Gastroesophageal sphincter (tissue), 4 donors: ENCODE data around the gene MTNR1A. TPM values are rescaled to one million over a fixed set of nuclear protein-coding genes. Genes with fewer than 3 reads are reported as not detected.

Experiments used
- ATAC-seq: fragments of 150-250 bp; one replicate; pipeline ENCODE4 v1.9.1; 2016; ENCODE audit warnings: mild to moderate bottlenecking, moderate library complexity
- H3K27ac ChIP-seq, 4 donors: fragments of 200-600 bp; sonication (generic) in 3 of 4; 1 replicate in 3 of 4; 2 replicates in 1 of 4; pipeline ENCODE4 v1.5.1; 2016 to 2019
- H3K27me3 ChIP-seq: fragments of 200-600 bp; sonication (generic); one replicate; pipeline ENCODE4 v1.5.1; 2019
- H3K36me3 ChIP-seq, 2 donors: fragments of 200-600 bp; sonication (generic); one replicate each; pipeline ENCODE4 v1.5.1; 2019; ENCODE audit warnings: control low read depth in 1 of 2
- H3K4me1 ChIP-seq, 3 donors: fragments of 200-600 bp; sonication (generic); 1 replicate in 2 of 3; 2 replicates in 1 of 3; pipeline ENCODE4 v1.5.1; 2016 to 2019; ENCODE audit warnings: control low read depth in 2 of 3
- H3K4me3 ChIP-seq, 2 donors: fragments of 200-600 bp; sonication (generic); one replicate each; pipeline ENCODE4 v1.5.1; 2019; ENCODE audit warnings: mild to moderate bottlenecking in 1 of 2, moderate library complexity in 1 of 2
- H3K9me3 ChIP-seq, 3 donors: fragments of 200-600 bp; sonication (generic); one replicate each; pipeline ENCODE4 v1.5.1; 2017 to 2019; ENCODE audit warnings: control low read depth in 2 of 3
- CTCF ChIP-seq, 4 experiments: fragments of 200-600 bp in 2 of 4; fragments of 450-650 bp in 2 of 4; sonication (generic) in 1 of 4; IDR thresholded peaks; one replicate each; pipeline ENCODE4 v1.5.1; 2017 to 2019; ENCODE audit warnings: antibody characterized with exemption in 4 of 4, mild to moderate bottlenecking in 2 of 4, moderate library complexity in 2 of 4
- EP300 ChIP-seq: sonication (generic); formaldehyde crosslinking; IDR thresholded peaks from one replicate; pipeline ENCODE4 v1.6.1; 2017; ENCODE audit warnings: antibody characterized with exemption, mild to moderate bottlenecking
- POLR2A ChIP-seq, 2 donors: fragments of 450-650 bp; IDR thresholded peaks; one replicate each; pipeline ENCODE4 v1.6.1; 2017; ENCODE audit warnings: antibody characterized with exemption in 2 of 2, mild to moderate bottlenecking in 2 of 2, moderate library complexity in 1 of 2
- POLR2AphosphoS5 ChIP-seq: sonication (generic); formaldehyde crosslinking; IDR thresholded peaks from one replicate; pipeline ENCODE4 v1.6.1; 2017; ENCODE audit warnings: antibody characterized with exemption
- WGBS, 2 donors: methylation state at CpG; one replicate each; pipeline ENCODE4 v1.1.5; 2018; ENCODE audit warnings: low coverage in 1 of 2; 5-methylcytosine and 5-hydroxymethylcytosine counted together
- total RNA-seq, 4 donors: library from RNA; depleted of rRNA; stranded (reverse); fragments of >200 nt; gene quantifications; one replicate each; pipeline ENCODE4 v1.1.0, GENCODE V29; 2016

MTNR1A gene
- total RNA-seq, 4 donors from 2014 or later: not detected

GRCh38 chr4:186569533-186570192, 14.3 kb upstream of the MTNR1A start:
- 79 to 84% methylated on average over 2 of the region's 10 CpGs for WGBS, 2 donors
- no peaks in the 10 kb centered on the region for H3K9me3 ChIP-seq
- H3K27me3 ChIP-seq: peaks cover 23% of the 10 kb centered on the region
- no peaks in the 10 kb centered on the region for H3K36me3 ChIP-seq
- no peak for TF ChIP-seq POLR2A (IDR thresholded peaks at IDR 0.05)
- TF ChIP-seq CTCF (IDR thresholded peaks at IDR 0.05): no peak
- TF ChIP-seq POLR2AphosphoS5: no peak
- TF ChIP-seq EP300: no peak
- no peak for ATAC-seq
- peak overlapping the region in 1 of 2 donors; percentile 30 for H3K4me3 ChIP-seq
- no peak overlapping the region for H3K27ac ChIP-seq
- peaks cover 0 to 11% (median 0%) of the 10 kb centered on the region in 3 donors for H3K4me1 ChIP-seq

GRCh38 chr4:186566068-186566467, 10.7 kb upstream of the MTNR1A start:
- H3K36me3 ChIP-seq: no peaks in the 10 kb centered on the region
- H3K4me3 ChIP-seq: no peak overlapping the region
- no peak overlapping the region for H3K27ac ChIP-seq
- H3K9me3 ChIP-seq: no peaks in the 10 kb centered on the region
- no peak for ATAC-seq
- peaks cover 0 to 11% (median 0%) of the 10 kb centered on the region in 3 donors for H3K4me1 ChIP-seq
- peaks cover 5% of the 10 kb centered on the region for H3K27me3 ChIP-seq
- 54 to 60% methylated on average over 5 to 7 of the region's 7 CpGs for WGBS, 2 donors
- TF ChIP-seq EP300 (no peak), POLR2A (IDR thresholded peaks at IDR 0.05) (no peak), CTCF (IDR thresholded peaks at IDR 0.05) (no peak), POLR2AphosphoS5 (no peak)

GRCh38 chr4:186563761-186564160, 8.4 kb upstream of the MTNR1A start:
- Histone ChIP-seq H3K27me3 (no peaks in the 10 kb centered on the region), H3K4me3 (no peak overlapping the region), H3K9me3 (no peaks in the 10 kb centered on the region), H3K27ac (no peak overlapping the region), H3K4me1 (no peaks in the 10 kb centered on the region), H3K36me3 (no peaks in the 10 kb centered on the region)
- no peak for ATAC-seq
- WGBS, 2 donors: 78 to 83% methylated on average over 6 to 11 of the region's 11 CpGs
- no peak for TF ChIP-seq POLR2A (IDR thresholded peaks at IDR 0.05)
- no peak for TF ChIP-seq POLR2AphosphoS5
- TF ChIP-seq CTCF (IDR thresholded peaks at IDR 0.05): no peak

GRCh38 chr4:186561748-186562147, 6.4 kb upstream of the MTNR1A start:
- Histone ChIP-seq H3K27me3 (no peaks in the 10 kb centered on the region), H3K36me3 (no peaks in the 10 kb centered on the region), H3K27ac (no peak overlapping the region), H3K4me1 (no peaks in the 10 kb centered on the region), H3K4me3 (no peak overlapping the region), H3K9me3 (no peaks in the 10 kb centered on the region)
- WGBS, 2 donors: 76 to 100% methylated on average over 1 of the region's 1 CpG
- ATAC-seq: no peak
- TF ChIP-seq POLR2AphosphoS5 (no peak), POLR2A (IDR thresholded peaks at IDR 0.05) (no peak), CTCF (IDR thresholded peaks at IDR 0.05) (no peak), EP300 (no peak)

- TF ChIP-seq POLR2A (IDR thresholded peaks at IDR 0.05): no peak
- no peak for ATAC-seq
- Histone ChIP-seq H3K36me3 (no peaks in the 10 kb centered on the region), H3K27ac (no peak overlapping the region), H3K9me3 (no peaks in the 10 kb centered on the region), H3K4me1 (no peaks in the 10 kb centered on the region), H3K27me3 (peaks cover 6% of the 10 kb centered on the region), H3K4me3 (no peak overlapping the region)
- 91 to 93% methylated on average over 3 of the region's 3 CpGs for WGBS, 2 donors
Measured at GRCh38 chr4:186560647-186561046, 5.3 kb upstream of the MTNR1A start.
